SK-N-SH (cell line): ENCODE results near the gene SSTR4.

Experiments
- EP300 ChIP-seq, 2 experiments: IDR thresholded peaks; 2 replicates each; pipeline versions ENCODE4 v1.4.0 to v1.6.1; 2012; ENCODE audit warnings: borderline replicate concordance in 1 of 2, low read depth in 1 of 2, low read length in 1 of 2
- FOXJ3 ChIP-seq: sonication (generic); formaldehyde crosslinking; IDR thresholded peaks from 2 replicates; pipeline ENCODE4 v1.5.1; 2020; ENCODE audit warnings: mild to moderate bottlenecking, missing genetic modification reagents
- GABPA ChIP-seq: IDR thresholded peaks from 2 replicates; pipeline ENCODE4 v1.4.0; 2012; ENCODE audit warnings: low read depth, mild to moderate bottlenecking
- NRF1 ChIP-seq: IDR thresholded peaks from 2 replicates; pipeline ENCODE4 v1.6.1; 2012; ENCODE audit warnings: low read depth, mild to moderate bottlenecking, low read length
- POLR2AphosphoS5 ChIP-seq: IDR thresholded peaks from 2 replicates; pipeline ENCODE4 v1.6.1; 2012; ENCODE audit warnings: low read depth, low read length
- RXRA ChIP-seq: IDR thresholded peaks from 2 replicates; pipeline ENCODE4 v1.4.0; 2012; ENCODE audit warnings: low read depth, mild to moderate bottlenecking, borderline replicate concordance
- SMC3 ChIP-seq: IDR thresholded peaks from 2 replicates; pipeline ENCODE4 v1.6.1; 2012; ENCODE audit warnings: low read depth, low read length, improper control_type of control experiment
- TF ChIP-seq, protein P1 (sequence below): fragments of 200-600 bp; sonication (generic); IDR thresholded peaks from 2 replicates; pipeline ENCODE4 v1.6.1; 2017; ENCODE audit warnings: antibody characterized with exemption, mild to moderate bottlenecking, moderate library complexity
- TF ChIP-seq, protein P2 (sequence below): IDR thresholded peaks from 2 replicates; pipeline ENCODE4 v1.6.1; 2012; ENCODE audit warnings: mild to moderate bottlenecking, low read depth, low read length, moderate library complexity
- TF ChIP-seq, protein P3 (sequence below): IDR thresholded peaks from 2 replicates; pipeline ENCODE4 v1.4.0; 2012; ENCODE audit warnings: low read depth
- TF ChIP-seq, protein P4 (sequence below): IDR thresholded peaks from 2 replicates; pipeline ENCODE4; 2012

- no peak for TF ChIP-seq NRF1
- no peak for TF ChIP-seq POLR2AphosphoS5
- TF ChIP-seq, protein P1, sequence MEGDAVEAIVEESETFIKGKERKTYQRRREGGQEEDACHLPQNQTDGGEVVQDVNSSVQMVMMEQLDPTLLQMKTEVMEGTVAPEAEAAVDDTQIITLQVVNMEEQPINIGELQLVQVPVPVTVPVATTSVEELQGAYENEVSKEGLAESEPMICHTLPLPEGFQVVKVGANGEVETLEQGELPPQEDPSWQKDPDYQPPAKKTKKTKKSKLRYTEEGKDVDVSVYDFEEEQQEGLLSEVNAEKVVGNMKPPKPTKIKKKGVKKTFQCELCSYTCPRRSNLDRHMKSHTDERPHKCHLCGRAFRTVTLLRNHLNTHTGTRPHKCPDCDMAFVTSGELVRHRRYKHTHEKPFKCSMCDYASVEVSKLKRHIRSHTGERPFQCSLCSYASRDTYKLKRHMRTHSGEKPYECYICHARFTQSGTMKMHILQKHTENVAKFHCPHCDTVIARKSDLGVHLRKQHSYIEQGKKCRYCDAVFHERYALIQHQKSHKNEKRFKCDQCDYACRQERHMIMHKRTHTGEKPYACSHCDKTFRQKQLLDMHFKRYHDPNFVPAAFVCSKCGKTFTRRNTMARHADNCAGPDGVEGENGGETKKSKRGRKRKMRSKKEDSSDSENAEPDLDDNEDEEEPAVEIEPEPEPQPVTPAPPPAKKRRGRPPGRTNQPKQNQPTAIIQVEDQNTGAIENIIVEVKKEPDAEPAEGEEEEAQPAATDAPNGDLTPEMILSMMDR, result no peak
- no peak for TF ChIP-seq RXRA
- TF ChIP-seq, protein P2, sequence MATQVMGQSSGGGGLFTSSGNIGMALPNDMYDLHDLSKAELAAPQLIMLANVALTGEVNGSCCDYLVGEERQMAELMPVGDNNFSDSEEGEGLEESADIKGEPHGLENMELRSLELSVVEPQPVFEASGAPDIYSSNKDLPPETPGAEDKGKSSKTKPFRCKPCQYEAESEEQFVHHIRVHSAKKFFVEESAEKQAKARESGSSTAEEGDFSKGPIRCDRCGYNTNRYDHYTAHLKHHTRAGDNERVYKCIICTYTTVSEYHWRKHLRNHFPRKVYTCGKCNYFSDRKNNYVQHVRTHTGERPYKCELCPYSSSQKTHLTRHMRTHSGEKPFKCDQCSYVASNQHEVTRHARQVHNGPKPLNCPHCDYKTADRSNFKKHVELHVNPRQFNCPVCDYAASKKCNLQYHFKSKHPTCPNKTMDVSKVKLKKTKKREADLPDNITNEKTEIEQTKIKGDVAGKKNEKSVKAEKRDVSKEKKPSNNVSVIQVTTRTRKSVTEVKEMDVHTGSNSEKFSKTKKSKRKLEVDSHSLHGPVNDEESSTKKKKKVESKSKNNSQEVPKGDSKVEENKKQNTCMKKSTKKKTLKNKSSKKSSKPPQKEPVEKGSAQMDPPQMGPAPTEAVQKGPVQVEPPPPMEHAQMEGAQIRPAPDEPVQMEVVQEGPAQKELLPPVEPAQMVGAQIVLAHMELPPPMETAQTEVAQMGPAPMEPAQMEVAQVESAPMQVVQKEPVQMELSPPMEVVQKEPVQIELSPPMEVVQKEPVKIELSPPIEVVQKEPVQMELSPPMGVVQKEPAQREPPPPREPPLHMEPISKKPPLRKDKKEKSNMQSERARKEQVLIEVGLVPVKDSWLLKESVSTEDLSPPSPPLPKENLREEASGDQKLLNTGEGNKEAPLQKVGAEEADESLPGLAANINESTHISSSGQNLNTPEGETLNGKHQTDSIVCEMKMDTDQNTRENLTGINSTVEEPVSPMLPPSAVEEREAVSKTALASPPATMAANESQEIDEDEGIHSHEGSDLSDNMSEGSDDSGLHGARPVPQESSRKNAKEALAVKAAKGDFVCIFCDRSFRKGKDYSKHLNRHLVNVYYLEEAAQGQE, result no peak
- no peak for TF ChIP-seq FOXJ3 (CRISPR knock-in tag)
- TF ChIP-seq SMC3, result no peak
- no peak for TF ChIP-seq GABPA
- TF ChIP-seq, protein P3, sequence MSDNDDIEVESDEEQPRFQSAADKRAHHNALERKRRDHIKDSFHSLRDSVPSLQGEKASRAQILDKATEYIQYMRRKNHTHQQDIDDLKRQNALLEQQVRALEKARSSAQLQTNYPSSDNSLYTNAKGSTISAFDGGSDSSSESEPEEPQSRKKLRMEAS, result no peak
- TF ChIP-seq, protein P4, sequence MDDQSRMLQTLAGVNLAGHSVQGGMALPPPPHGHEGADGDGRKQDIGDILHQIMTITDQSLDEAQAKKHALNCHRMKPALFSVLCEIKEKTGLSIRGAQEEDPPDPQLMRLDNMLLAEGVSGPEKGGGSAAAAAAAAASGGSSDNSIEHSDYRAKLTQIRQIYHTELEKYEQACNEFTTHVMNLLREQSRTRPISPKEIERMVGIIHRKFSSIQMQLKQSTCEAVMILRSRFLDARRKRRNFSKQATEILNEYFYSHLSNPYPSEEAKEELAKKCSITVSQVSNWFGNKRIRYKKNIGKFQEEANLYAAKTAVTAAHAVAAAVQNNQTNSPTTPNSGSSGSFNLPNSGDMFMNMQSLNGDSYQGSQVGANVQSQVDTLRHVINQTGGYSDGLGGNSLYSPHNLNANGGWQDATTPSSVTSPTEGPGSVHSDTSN, result no peak
- no peak for TF ChIP-seq EP300 (IDR thresholded peaks at IDR 0.05; ENCODE audit: borderline replicate concordance in 1 of 2, low read depth in 1 of 2, low read length in 1 of 2)
Measured at GRCh38 chr20:23049201-23050075, 14.3 kb downstream of the SSTR4 start, which contains the start of gene THBD.
